HG02610 (cell line): Measurements from ENCODE around the gene ABHD2.

Experiments
- ATAC-seq: cut with Tn5 transposase; IDR thresholded peaks from one replicate; pipeline ENCODE4 v1.9.1; 2021; ENCODE audit warnings: mild to moderate bottlenecking, moderate library complexity; ENCODE audit not compliant: unreplicated experiment

ABHD2 gene

GRCh38 chr15:89161666-89162065, 73.4 kb downstream of the ABHD2 start:
- ATAC-seq, result no peak

- no peak for ATAC-seq
Measured at GRCh38 chr15:89163271-89164055, 75.2 kb downstream of the ABHD2 start.

GRCh38 chr15:89164712-89165211, 76.5 kb downstream of the ABHD2 start:
- ATAC-seq, result no peak

- no peak for ATAC-seq
Measured at GRCh38 chr15:89165677-89166076, 77.4 kb downstream of the ABHD2 start.

GRCh38 chr15:89167267-89168176, 79.3 kb downstream of the ABHD2 start:
- ATAC-seq, result peak; percentile 87

- no peak for ATAC-seq
Measured at GRCh38 chr15:89168316-89168833, 80.1 kb downstream of the ABHD2 start.

- no peak for ATAC-seq
Measured at GRCh38 chr15:89170364-89170763, 82.1 kb downstream of the ABHD2 start.

GRCh38 chr15:89171136-89172072, 83.1 kb downstream of the ABHD2 start:
- ATAC-seq, result no peak

- ATAC-seq, result no peak
Measured at GRCh38 chr15:89172921-89173320, 84.7 kb downstream of the ABHD2 start.

GRCh38 chr15:89174476-89174875, 86.2 kb downstream of the ABHD2 start:
- no peak for ATAC-seq

GRCh38 chr15:89175617-89176191, 87.4 kb downstream of the ABHD2 start:
- no peak for ATAC-seq

- no peak for ATAC-seq
Measured at GRCh38 chr15:89177116-89177515, 88.9 kb downstream of the ABHD2 start.

- ATAC-seq, result no peak
Measured at GRCh38 chr15:89177633-89178306, 89.5 kb downstream of the ABHD2 start.

- ATAC-seq, result no peak
Measured at GRCh38 chr15:89178307-89178977, 90.2 kb downstream of the ABHD2 start.

- peak; percentile 82 for ATAC-seq
Measured at GRCh38 chr15:89179966-89180875, 92.0 kb downstream of the ABHD2 start.

- no peak for ATAC-seq
Measured at GRCh38 chr15:89184357-89184756, 96.1 kb downstream of the ABHD2 start.

- no peak for ATAC-seq
Measured at GRCh38 chr15:89184886-89185526, 96.8 kb downstream of the ABHD2 start.
